ENCODE measurements around the gene SYNGR3. TPM values are rescaled to one million over a fixed set of nuclear protein-coding genes. Genes with fewer than 3 reads are reported as not detected.
A peak's percentile ranks its signal among the peaks of the same experiment; 100 is the strongest.
"Not testable (repeated sequence)": the region's sequence is repeated elsewhere in the genome, so short reads cannot be mapped to it uniquely, and the experiment has no call there.

The SYNGR3 gene
- total RNA-seq, 2 donors from 2014 or later: 0.49 to 1.5 TPM

DNA sequence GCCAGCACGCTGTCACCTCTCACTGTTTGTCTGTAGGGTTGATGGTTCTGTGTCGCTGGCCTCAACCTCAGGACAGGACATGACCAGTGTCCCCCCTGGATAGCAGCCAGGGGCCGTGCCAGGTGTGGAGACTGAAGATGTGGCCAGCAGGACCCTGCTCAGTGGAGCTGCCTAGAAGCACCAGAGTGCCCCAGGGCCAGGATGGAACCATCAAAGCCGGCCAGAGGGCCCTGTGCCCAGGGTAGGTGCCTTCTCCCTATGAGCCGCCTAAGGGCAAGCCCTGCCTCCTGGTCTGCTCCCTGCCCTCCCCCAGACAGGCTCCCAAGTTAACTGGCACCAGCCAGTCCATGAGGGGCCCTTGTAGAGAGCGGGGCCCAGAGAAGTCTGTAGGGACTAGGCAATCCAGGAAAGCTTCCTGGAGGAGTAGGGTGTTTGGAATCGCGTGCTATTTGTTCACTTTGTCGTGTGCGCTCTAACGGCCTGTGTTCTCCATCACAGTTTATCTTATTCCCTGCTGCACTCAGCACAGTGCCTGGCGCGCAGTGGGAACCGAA, 31.0 kb upstream of the SYNGR3 start:
- H3K27me3 ChIP-seq (replicated peaks; ENCODE audit: insufficient read depth): no peaks in the 10 kb centered on the region
- ATAC-seq (ENCODE audit: insufficient number of reproducible peaks, low FRiP score, low read depth): peak; percentile 2
- TF ChIP-seq CTCF (IDR thresholded peaks at IDR 0.05): no peak
- no peaks in the 10 kb centered on the region for H3K9me3 ChIP-seq
- peak overlapping the region; percentile 58 to 75 for H3K27ac ChIP-seq
- peaks cover 18% of the 10 kb centered on the region for H3K36me3 ChIP-seq
- H3K4me1 ChIP-seq (ENCODE audit: control insufficient read depth in 1 of 2, low read depth in 2 of 2): peaks cover 6 to 19% of the 10 kb centered on the region in 2 donors
- H3K4me3 ChIP-seq: peak overlapping the region; percentile 86
- DNase-seq (ENCODE audit: low spot score): no peak

- peak within 1 kb of the TSS; percentile 86 for H3K4me3 ChIP-seq
- H3K9me3 ChIP-seq: no peaks in the 10 kb centered on the region
- peak; percentile 65 for TF ChIP-seq CTCF (IDR thresholded peaks at IDR 0.05)
- H3K4me1 ChIP-seq (ENCODE audit: control insufficient read depth in 1 of 2, low read depth in 2 of 2): peaks cover 6 to 19% of the 10 kb centered on the region in 2 donors
- H3K27ac ChIP-seq: peak within 1 kb of the TSS; percentile 58 to 75
- DNase-seq (ENCODE audit: low spot score) (peak; percentile 51), ATAC-seq (ENCODE audit: insufficient number of reproducible peaks, low FRiP score, low read depth) (peak; percentile 83)
- H3K27me3 ChIP-seq (replicated peaks; ENCODE audit: insufficient read depth): no peaks in the 10 kb centered on the region
- H3K36me3 ChIP-seq: peaks cover 18% of the 10 kb centered on the region
These were observed 30.3 kb upstream of the SYNGR3 start, which contains the start of gene NDUFB10 for GRCh38 chr16:1959269-1960039. Gene NDUFB10, plus strand, starts transcription at chr16:1959538. Its CDS starts 87 bp downstream, at chr16:1959625.

GRCh38 chr16:1960665-1961630, 28.8 kb upstream of the SYNGR3 start:
- no peak for TF ChIP-seq CTCF (IDR thresholded peaks at IDR 0.05)
- H3K27me3 ChIP-seq (replicated peaks; ENCODE audit: insufficient read depth): no peaks in the 10 kb centered on the region
- DNase-seq (ENCODE audit: low spot score): no peak
- no peak for ATAC-seq (ENCODE audit: insufficient number of reproducible peaks, low FRiP score, low read depth)
- peak overlapping the region; percentile 86 for H3K4me3 ChIP-seq
- H3K9me3 ChIP-seq: no peaks in the 10 kb centered on the region
- H3K4me1 ChIP-seq (ENCODE audit: control insufficient read depth in 1 of 2, low read depth in 2 of 2): peaks cover 11 to 27% of the 10 kb centered on the region in 2 donors
- no peak overlapping the region for H3K27ac ChIP-seq
- H3K36me3 ChIP-seq: peaks cover 18% of the 10 kb centered on the region

DNA sequence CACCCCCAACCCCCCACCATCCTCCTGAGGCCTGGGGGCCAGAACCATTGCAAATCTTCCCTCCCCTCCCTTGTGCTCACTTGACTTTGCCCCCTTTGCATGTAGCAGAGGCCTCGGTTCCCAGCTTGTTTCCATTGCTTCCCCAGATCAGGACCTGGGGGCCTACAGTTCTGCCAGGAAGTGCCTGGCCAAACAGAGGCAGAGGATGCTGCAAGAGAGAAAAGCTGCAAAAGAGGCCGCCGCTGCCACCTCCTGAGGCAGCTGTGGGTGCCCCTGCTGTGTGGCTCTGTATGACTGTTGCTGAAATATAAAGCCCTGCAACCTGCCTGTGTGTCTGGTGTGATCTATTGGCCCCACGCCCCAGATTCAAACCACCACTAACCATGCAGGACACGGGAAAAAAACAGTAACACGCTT, 28.1 kb upstream of the SYNGR3 start:
- no peaks in the 10 kb centered on the region for H3K9me3 ChIP-seq
- no peak overlapping the region for H3K4me3 ChIP-seq
- no peaks in the 10 kb centered on the region for H3K27me3 ChIP-seq (replicated peaks; ENCODE audit: insufficient read depth)
- peaks cover 12 to 27% of the 10 kb centered on the region in 2 donors for H3K4me1 ChIP-seq (ENCODE audit: control insufficient read depth in 1 of 2, low read depth in 2 of 2)
- ATAC-seq (ENCODE audit: insufficient number of reproducible peaks, low FRiP score, low read depth) (no peak), DNase-seq (ENCODE audit: low spot score) (no peak)
- no peak overlapping the region for H3K27ac ChIP-seq
- no peak for TF ChIP-seq CTCF (IDR thresholded peaks at IDR 0.05)
- H3K36me3 ChIP-seq: peaks cover 18% of the 10 kb centered on the region

DNA sequence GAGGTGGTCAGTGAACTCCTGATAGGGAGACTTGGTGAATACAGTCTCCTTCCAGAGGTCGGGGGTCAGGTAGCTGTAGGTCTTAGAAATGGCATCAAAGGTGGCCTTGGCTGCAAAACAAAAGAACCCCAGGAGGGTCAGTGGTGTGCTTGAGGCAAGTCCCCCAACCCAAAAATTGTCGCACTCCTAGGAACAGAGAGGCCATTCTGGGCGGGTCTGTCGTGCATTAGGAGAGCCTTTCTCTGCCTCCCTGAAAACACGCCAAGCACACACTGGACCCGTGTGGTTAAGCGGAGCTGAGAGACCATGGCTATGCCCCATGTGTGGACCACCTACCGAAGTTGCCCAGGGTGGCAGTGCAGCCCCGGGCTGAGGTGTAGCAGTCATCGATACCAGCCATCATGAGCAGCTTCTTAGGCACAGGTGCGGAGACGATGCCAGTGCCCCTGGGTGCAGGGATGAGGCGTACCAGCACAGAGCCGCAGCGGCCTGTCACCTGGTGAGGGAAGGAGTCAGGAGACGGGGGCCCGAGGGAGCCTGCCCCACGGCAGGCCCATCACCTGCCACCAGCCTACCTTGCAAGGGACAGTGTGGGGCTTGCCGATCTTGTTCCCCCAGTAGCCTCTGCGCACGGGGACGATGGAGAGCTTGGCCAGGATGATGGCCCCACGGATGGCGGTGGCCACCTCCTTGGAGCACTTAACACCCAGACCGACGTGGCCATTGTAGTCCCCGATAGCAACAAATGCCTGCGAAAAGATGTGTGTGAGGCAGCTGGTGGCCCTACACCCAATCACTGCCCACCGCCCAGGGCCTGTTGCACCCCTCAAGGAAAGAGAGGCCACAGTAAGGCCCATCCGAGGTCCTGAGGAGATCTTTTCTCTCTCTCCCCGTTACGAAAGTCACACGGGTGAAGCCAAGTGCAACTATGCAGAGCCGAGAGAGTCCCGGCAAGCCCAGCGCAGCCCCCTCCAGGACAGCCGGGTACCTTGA, 27.3 kb upstream of the SYNGR3 start:
- not testable (repeated sequence) for H3K9me3 ChIP-seq; DNase-seq (ENCODE audit: low spot score); H3K27me3 ChIP-seq (replicated peaks; ENCODE audit: insufficient read depth); H3K27ac ChIP-seq; H3K4me3 ChIP-seq; ATAC-seq (ENCODE audit: insufficient number of reproducible peaks, low FRiP score, low read depth)
- H3K4me1 ChIP-seq (ENCODE audit: control insufficient read depth in 1 of 2, low read depth in 2 of 2): peaks cover 12 to 27% of the 10 kb centered on the region in 2 donors
- H3K36me3 ChIP-seq: peaks cover 18% of the 10 kb centered on the region
